ENCODE data around the gene MORN1.
"Not testable (repeated sequence)": the region's sequence is repeated elsewhere in the genome, so short reads cannot be mapped to it uniquely, and the experiment has no call there.

MORN1 gene

GRCh38 chr1:2337081-2337480 is 54.3 kb downstream of the MORN1 start:
- DNase-seq (ENCODE audit: low read depth), result no peak

GRCh38 chr1:2336499-2336898 is 54.9 kb downstream of the MORN1 start:
- no peak for DNase-seq (ENCODE audit: low read depth)

DNA sequence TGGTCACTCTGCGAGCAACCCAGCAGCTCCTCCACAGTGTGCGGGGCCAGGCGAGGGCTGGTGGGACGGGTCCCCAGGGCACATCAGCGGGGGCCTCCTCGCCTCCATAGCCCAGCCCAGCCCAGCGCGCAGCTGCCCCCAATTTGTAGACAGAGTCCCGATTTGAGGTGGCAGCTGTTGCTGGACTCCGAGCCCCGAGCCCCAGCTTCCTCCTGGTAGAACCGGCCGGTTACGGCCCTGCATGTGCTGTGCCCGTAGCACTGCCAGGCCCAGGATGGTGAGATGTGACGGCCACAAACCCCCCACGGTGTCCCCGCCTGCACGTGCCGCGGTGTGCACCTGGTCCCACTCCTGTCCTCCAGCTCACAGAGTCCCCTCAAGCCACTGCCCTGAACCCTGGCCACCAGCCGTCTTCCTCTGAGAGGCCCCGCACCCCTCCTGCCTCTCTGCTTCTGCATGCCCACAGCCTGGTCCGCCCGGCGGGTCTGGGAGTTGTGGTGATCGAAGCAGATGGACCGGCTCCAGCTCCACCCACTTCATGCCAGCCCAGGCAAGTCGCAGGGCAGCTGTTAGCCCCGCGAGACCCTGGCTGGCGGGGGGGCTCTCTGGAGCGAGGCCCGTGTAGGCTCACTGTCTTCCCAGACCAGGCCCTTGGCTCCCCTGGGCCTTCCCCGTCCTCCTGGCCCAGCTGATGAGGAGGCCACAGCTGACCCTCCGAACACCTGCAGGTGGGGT is 55.5 kb downstream of the MORN1 start:
- DNase-seq (ENCODE audit: low read depth), result no peak

DNA sequence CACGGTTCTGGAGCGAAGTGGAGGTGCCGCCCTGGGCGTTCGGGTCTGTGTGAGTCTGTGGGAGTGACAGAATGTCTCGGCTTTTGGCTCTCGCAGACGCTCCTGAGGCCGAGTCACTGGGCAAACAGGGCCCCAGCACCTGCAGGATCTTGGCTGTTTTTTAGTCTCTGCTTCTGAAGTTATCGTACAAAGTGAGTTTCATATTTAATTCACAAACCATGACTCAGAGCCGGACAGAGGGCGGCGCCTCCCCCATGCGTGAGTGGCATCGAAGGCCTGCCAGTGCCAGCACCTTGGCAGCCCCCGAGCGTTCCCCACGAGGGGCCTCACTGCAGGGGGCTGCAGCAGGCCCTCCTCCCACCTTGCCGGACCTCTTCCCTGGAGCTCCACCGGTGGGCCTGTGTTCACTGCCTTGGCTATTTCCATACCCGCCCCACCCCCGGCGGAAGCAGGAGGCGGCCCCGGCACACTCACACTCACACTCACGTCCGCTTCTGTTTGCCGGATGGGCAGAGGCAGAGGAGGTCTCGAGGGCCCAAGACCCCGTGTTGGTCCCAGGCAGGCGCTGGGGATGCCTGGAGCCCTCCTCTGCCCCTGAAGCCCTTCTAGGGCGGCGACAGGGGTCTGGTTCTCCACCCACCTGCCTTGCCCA is 56.3 kb downstream of the MORN1 start:
- DNase-seq (ENCODE audit: low read depth), result no peak

- no peak for DNase-seq (ENCODE audit: low read depth)
Measured at GRCh38 chr1:2334366-2334765, 57.0 kb downstream of the MORN1 start.

DNA sequence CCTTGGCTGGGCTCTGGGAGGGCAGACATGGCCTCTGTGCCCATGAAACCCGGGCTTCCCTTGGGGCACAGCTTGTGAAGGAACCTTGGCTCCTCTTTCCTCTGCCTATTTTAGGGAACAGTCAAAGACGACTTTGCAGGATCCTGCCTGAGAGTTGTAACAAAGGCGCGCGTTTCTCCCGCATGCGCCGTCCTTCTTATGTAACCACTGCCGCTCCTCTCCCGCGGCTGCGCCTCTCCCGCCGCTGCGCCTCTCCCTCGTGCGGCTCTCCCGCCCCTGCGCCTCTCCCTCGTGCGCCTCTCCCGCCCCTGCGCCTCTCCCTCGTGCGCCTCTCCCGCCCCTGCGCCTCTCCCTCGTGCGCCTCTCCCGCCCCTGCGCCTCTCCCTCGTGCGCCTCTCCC is 59.8 kb downstream of the MORN1 start:
- not testable (repeated sequence) for DNase-seq (ENCODE audit: low read depth)

DNA sequence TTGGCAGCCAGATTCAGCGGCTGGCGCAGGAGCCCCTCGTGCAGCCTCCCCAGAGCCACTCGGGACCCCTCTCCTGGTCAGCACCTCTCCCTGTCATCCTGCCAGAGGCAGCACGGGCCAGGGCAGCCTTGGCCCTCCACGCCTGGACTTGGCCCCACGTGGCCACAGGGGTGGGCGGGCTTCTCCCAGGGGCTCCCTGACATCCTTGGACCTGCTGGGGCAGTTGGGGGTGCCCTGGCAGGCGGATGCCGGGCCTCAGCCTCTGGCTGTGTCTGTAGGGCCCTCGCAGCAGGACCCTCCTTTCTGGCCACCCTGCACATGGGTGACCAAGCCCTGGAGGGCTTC is 60.2 kb downstream of the MORN1 start:
- DNase-seq (ENCODE audit: low read depth), result no peak

DNA sequence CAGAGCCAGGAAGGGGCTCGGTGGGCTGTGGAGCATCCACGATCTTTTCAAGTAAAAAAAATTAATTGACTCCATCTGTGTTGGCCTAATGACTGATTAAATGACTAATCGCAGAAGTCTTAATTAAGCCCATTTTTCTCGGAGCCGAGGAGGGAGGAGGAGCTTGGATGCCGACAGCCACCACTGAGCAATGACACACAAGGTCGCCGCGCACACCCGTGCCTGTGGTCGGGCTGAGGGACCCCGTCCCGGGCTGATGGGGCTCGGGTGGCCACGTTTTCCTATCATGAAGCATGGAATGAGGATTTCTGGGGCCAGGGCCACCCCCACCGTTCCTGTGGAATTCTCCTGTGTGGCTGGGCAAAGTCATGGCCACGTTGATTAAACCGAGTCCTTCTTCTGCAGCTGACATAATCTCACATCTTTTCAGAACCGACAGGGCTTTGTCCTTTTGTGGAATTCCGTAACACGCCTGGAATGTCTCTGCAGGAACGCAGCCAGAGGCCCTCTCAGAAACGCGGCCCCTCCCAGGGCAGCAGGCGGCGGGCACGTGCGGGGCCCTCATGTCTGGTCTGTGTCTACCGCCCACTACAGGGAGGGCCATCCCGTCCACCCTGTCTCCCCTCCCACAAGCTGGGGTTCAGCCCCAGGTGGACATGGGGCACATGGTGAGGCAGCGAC is 60.7 kb downstream of the MORN1 start:
- DNase-seq (ENCODE audit: low read depth), result peak; percentile 43

DNA sequence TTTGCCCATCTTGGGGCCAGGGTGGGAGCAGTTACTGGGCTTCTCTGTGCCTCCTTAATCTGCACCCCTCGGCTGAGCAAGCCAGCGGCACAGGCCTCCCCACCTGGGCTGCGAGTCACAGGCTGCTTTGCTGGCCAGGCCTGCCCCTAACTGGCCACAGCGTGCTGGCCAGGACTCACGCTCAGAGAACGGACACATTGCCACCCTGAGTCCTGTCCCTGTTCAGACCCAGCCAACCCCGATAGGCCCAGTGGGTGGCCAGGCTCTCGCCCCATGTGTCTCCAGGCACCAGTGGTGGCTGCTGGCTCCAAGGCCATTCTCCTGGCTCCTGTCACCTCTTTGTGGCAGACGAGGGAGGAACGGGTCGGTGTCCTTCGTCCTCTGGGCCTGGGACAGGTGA is 61.3 kb downstream of the MORN1 start:
- no peak for DNase-seq (ENCODE audit: low read depth)

DNA sequence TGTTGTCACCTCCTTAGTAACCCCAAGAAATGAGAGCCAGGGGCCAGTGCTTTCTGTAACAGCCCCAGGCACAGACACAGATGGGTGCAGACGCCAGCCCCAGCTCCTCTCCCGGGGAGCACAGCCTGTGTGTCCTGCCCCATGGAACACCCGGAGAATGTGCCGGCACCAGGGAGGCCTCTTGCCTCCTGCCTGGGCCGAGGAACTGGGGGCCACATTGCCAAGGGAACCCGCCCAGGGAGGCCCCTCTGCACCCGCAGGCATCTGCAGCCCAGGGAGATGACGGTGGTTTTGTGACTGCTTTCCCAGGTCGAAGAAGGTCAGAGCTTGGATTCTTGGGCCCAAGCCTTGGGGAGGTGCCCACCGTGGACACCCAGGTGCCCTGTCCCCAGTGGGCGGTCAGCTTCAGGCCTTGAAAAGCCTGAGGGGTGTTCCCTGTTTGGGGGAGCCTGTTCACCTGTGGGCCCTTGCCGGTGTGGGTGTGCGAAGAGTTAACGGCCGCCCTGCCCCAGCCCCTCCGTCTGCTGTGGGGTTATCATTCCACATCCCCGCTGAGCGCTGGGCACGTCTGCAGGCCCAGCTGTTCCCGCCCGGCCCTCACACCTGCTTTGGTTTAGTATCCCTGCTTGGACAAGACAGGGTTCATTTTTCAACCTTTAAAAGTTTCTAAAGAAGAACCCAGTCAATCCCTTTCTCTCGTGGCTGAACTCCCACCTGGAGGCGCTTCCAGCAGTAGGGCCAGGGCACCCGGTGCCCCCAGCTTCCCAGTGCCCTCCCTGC is 62.5 kb downstream of the MORN1 start:
- no peak for DNase-seq (ENCODE audit: low read depth)

- DNase-seq (ENCODE audit: low read depth), result no peak
Measured at GRCh38 chr1:2327841-2328240, 63.5 kb downstream of the MORN1 start.

DNA sequence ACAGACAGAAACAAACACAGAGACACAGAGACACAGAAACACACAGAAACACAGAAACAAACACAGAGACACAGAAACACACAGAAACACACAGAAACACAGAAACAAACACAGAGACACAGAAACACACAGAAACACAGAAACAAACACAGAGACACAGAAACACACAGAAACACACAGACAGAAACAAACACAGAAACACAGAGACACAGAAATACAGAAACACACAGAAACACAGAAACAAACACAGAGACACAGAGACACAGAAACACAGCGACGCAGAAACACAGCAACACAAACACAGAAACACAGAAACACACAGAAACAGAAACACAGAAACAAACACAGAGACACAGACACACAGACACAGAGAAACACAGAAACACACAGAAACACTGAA is 64.2 kb downstream of the MORN1 start:
- DNase-seq (ENCODE audit: low read depth), result not testable (repeated sequence)

DNA sequence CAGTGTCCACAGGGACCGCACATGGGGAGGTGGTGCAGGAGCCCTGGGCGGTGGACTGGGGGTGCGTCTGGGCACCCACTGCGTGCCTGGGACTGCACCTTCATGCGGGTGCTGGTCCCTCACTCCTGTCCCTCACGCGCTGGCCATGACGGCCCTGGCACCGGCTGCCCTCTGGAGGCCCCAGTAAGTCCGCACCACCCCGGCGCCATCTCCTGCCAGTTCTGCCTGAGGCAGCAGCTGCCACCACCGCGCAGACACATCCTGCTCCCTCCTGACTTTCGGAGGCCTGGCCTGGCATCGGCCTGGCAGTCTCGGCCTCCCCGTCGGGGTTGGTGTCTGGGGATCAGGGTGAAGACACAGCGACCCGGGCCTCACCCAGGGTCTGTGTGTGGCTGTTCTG is 64.8 kb downstream of the MORN1 start:
- DNase-seq (ENCODE audit: low read depth), result no peak

DNA sequence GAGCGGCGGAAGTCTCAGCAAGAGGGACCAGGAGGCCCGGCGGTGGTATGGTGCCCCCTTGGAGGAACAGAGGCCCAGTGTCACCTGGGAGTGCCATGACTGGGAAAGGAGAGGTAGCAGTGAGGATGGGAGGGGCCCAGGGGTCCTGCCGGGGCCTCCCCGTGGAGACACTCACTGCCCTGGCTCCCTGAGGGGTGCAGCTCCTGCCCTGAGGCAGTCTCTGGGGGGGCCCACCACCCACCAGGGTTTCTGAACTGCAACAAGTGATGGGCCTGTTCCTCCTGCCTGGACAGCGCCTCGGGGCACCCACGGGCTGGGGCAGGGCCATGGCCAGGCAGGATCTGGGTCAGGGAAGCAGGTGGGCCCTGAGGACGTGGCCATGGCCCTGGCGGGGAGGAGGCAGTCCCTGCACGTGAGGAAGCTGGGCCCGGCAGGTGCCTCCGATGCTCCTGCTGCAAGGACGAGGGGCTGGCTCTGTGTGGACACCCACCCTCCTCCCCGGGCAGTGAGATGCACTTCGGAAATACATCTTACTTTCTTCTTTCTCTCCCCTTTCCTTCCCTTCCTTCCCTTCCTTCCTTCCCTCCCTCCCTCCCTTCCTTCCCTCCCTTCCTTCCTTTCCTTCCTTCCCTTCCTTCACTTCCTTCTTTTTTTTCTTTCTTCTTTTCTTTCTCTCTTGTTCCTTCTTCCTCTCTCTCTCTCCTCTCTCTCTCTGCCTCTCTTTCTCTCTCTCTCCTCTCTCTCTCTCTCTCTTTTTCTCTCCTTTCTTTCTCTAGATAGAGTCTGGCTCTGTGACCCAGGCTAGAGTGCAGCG is 66.6 kb downstream of the MORN1 start:
- DNase-seq (ENCODE audit: low read depth), result no peak

DNA sequence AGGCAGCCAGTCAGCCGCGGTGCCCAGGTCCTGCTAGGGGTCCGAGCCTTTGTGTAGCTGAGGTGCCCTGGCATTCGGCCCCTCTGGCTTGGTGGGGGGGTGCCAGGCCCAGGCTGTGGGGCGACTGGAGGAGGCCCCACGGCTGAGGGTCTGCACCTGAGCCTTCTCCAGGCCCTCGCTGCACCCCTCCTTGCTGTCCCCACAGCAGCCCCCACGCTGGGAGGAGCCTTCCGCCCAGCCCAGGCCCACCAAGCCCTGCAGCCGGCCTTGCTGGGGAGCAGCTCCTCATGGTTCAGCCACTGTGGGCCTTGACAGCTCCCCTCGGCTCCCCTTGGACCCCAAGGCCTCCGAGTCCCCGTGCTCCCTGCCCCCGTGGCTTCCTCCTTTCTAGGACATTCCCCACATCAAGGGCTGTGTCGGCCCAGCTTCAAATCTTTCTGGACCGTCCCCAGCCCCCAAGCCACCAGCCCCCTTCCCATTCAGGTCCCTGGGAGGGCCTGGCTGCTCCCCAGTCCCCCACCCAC is 67.8 kb downstream of the MORN1 start:
- no peak for DNase-seq (ENCODE audit: low read depth)

DNA sequence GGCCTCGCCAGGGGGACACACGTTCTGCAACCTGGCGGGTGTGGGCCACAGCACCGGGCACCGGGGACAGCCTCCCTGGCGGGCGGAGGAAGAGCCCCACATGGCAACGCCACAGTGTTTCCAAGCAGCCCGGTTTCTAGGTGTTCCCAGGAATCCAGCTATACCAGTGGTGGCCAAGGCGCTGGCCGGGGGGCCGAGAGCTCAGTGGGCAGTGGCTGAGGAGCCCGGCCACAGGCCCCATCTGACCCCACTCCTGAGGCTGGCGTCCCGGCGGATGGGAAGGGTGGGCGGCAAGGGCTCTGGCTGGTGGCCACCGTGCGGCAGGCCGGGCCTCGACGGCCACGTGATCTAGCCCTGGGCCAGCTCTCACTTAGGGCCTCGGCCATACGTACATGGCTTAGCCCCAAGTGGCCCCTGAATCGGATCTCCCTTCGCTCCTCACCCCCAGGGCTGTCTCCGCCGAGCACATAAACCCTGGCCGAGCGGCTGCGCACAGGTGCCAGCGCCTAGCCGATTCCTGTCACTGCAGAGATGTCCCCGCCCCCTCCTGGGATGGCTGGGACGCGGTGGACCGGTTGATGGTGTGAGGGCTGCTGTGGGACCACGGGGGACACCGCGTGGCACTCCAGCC is 68.7 kb downstream of the MORN1 start:
- peak; percentile 18 for DNase-seq (ENCODE audit: low read depth)

- peak; percentile 87 for DNase-seq (ENCODE audit: low read depth)
Measured at GRCh38 chr1:2322065-2322571, 69.2 kb downstream of the MORN1 start.

DNA sequence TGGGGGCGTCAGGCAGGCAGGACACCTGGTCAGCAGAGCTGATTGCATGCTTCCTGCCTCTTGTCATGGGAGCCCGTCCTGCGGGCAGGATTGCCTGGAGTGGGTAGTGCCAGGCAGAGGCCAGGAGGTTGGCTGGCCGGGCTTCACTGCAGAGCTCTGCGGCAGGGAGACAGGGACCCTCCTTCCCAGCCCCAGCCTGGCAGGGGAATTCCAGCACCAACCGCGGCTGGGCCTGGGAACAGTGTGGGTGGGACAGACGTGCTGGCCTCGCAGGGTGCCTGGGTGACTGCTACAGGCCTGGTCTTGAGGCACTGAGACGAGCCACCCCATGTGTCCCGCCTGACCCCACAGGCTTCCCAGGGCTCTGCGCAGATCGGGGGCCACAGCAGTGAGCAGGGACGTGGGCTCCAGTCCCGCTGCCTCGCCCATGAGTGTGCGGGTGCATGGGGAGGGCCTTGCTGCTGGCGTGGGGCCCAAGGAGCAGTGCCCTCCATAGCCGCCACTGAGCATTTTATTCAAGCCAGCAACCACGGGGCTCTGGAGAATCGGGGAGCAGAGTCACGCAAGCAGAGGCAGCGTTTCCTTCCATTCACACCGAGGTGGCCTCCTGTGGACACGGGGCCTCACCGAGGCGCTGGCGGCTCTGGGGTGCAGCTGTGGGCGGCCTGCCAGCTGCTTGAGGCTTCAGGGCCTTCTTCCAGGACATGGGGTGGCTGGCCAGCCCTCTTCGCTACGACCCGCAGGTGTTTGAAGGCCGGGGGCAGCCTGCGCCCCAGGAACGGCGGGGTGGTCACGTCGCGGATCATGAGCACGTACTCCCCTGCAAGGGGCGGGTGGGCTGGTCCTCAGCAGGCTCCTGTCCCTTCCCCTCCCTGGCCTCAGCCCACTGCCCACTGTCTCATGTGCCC is 70.3 kb downstream of the MORN1 start:
- no peak for DNase-seq (ENCODE audit: low read depth)

GRCh38 chr1:2320006-2320405 is 71.3 kb downstream of the MORN1 start:
- no peak for DNase-seq (ENCODE audit: low read depth)

GRCh38 chr1:2319291-2319690 is 72.1 kb downstream of the MORN1 start:
- DNase-seq (ENCODE audit: low read depth), result no peak
